ENCODE results near the gene DNM1.

The DNM1 gene

GRCh38 chr9:128206484-128206883, 3.3 kb downstream of the DNM1 start:
- no peak for DNase-seq

DNA sequence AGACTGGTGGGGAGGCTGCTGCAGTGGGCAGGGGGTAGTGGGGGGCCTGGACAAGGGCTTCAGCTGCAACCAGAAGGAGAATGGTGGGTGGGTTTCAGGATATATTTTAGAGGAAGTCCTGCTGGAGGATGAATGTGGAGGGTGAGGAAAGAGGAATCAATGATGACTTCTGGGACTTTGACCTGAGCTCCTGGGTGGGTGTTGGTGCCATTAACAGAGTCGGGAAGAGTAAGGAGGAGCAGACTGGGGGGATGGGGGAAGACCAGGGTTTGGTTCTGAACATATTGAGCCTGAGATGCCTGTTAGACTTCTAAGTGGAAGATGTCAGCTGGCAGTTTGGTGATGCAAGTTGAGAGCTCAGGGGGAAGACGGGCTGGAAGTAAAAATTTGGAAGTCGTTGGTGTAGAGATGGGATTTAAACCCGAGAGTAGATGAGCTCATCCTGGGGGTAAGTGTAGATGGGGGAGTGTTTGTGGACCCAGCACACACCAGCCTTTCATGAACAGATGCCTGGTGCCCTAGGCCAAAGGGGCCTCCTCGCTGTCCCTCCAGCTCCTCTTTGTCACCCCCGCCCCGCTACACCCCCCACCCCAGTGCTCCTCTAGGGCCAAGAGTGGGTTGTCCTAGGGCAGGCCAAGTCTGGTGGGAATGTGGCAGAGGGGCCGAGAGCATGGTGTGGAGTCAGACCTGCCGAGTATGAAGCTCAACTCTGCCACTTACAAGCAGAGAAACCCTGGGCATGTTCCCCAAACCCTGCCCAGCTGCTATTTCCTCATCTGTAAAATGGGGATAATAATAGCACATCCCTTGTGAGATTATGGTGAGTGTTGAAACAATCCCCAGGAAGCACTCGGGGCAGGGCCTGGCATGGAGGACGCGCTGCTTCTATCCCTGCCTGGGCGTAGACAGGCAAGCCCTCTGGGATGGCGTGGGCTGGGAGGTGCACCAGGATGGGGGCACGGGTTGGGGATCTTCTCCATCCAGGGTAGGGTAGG, 4.0 kb downstream of the DNM1 start:
- no peak for DNase-seq

GRCh38 chr9:128208386-128208785, 5.2 kb downstream of the DNM1 start:
- DNase-seq = no peak

DNA sequence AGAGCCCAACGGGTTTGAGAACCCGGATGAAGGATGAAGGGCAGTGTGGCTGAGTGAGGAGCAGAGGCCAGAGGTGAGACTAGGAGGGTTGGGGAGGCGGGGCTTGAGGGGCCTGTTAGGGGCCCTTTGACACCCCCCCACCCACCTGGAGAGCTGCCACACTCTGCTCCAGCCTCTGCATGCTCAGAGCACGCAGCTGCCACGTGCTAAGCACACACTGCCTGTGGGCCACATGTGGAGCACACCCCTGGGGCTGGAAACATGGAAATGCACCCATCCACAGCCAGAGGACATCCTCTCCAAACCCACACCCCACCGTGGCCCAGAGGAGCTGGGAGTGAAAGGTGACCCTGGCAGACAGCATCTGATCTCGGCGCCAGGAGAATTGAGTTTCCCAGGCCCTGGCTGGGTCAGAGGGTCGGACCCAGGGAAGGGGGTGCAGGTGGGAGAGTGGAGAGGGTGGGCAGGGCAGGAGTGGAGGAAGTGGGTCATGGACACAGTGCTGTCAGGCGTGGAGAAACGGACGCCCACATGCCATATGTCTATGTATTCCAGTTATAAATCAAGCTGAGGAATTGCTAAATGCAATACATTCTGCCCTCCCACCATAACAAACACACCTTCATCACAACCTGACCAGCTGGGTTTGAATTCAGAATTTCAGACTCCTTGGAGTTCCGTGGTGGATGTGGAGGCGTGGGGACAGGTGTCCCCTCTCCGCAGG, 5.9 kb downstream of the DNM1 start:
- no peak for DNase-seq

DNA sequence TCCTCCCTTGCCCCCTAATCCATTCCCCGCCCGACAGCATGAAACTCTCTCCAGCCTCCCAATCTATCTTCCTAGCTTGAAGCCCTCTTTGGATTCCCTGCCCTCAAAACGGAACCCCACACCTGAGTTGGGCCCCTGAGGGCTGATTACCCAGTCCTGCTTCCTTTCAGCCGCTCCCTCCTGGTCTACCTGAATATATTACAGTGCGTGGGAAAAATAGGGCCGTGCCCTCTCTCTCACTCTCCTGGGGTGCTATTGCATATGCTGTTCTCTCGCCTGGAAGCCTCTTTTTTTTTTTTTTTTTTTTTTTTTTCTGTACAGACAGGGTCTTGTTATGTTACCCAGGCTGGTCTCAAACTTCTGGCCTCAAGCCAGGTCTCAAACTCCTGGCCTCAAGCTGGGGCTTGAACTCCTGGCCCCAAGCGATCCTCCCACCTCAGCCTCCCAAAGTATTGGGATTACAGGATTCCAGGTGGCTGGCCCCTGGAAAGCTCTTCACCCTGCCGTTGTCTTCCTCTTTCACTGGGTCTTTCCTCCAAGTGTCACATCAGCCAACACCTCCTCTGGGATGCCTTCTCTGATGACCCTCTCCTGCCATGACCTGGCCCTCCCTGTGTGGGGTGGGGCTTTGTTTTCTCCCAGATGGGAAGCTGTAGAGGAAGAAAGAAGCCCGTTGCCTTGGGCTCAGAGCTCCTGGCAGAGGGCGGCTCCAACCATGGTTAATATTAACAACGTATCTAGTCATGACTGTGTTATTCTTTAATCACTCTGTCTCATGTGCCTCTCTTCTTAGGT, 8.2 kb downstream of the DNM1 start:
- no peak for DNase-seq

DNA sequence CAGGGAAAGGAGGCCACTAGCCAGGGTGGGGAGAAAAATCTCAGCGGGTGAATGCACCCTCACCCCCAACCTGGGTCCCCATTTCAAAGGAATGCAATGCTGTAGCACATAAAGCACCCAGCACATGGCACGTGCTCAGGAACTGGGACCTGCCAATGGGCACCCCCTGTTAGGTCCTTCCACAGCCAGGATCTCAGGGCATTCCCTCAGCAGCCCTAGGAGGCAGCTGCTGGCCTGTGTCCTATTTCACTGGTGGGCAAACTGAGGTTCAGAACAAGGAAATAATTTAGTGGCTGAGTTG, 8.8 kb downstream of the DNM1 start:
- DNase-seq = no peak

- no peak for DNase-seq
Measured at GRCh38 chr9:128213746-128214497, 10.7 kb downstream of the DNM1 start.

DNA sequence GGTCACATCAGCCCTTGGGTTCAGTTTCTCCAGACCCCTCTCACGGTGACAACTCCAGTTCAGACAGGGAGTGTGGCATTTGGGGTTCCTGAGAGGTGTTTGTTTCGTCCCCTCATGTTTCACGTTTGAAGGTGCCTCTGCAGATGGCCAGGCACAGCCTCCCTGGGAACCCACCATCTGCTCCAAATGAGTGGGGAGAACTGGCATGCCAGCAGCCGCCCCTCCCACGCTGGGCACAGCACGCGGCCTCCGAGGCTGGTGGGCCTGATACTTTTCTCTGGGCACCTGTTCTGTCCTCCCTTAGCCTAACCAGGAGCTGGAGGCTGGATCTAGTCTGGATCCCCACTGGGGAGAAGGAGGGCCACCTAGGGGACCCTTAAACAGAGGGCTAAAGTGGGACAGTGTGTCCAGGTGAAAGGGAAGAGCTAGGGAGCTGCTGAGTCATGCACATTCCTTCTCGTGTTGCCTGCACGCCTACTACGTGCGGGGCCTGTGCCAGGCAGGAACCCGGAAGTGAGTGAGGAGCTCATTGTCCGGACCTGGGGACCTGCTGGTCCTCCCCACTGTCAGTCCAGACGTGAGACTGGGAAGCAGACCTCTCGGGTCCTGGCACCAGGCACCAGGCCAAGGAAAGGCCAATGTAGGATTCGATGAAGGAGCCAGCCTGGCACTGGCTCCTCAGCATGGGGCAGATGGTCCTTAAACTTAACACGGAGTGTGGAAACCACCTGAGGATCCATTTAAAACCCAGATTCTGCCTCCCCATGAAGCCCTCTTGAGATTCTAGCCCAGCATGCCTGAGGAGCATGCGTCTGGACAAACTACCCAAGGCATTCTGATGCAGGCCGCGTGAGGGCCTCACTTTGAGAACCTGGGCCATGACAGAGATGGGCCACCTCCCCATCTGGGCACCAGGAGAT, 11.7 kb downstream of the DNM1 start:
- no peak for DNase-seq

DNA sequence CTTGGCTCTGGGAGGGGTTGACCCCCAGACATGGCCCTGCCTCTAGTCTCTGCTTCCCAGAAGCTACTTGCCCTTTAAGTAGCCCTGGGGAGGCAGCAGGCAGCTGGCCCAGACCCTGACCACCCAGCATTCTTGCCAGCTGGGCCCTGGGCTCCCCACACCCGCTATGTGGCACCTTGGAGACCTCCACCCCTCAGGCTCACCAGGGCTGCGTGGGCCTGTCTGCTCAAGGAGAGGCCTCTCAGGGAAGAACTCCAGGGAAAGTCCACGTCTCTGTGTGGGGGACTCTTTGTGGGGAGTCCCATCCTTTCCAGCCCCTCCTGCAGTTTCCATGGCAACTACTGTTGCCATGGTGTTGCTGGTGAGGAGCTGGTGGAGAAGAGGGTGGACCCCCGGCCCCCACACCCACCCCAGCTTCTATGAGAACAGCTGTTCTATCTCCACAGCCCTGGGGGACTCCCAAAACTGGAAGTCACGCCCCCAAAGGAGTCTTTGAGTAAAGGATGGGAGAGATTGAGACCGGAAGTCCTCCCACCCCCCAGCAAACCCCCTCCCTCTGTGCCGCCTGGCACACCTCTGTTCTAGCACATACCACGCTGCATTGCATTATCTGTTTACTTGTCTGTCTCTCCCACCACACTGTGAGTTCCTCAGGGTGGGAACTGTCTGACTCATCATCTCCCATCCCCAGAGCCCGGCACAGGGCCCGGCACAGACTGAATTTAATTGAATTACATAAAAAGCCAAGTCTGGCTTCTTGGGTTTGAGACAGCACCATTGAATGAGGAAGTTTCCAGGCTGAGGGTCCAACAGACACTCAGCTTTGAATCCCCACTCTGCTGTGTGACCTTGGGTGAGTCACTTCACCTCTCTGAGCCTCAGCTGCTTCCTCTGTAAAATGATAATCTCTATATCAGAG, 12.6 kb downstream of the DNM1 start:
- no peak for DNase-seq

- DNase-seq = no peak
Measured at GRCh38 chr9:128216781-128217553, 13.8 kb downstream of the DNM1 start.

- no peak for DNase-seq
Measured at GRCh38 chr9:128218172-128218517, 15.0 kb downstream of the DNM1 start.

GRCh38 chr9:128218518-128219389, 15.6 kb downstream of the DNM1 start:
- peak; percentile 91 for DNase-seq

- no peak for DNase-seq
Measured at GRCh38 chr9:128219831-128220230, 16.7 kb downstream of the DNM1 start.

DNA sequence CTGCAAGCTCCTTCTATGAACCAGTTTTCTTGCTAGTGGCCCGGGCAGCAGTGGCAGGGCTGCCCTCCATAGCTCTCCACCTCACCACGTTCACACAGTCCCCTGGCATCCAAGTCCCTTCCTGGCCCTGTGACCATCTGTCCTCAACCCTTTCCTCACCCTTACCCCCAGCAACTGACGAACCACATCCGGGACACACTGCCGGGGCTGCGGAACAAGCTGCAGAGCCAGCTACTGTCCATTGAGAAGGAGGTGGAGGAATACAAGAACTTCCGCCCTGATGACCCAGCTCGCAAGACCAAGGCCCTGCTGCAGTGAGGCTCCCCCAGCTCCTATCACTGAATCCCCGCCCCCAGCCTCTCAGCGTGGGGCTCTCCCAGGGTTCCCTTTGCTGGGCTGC, 18.8 kb downstream of the DNM1 start:
- no peak for DNase-seq

DNA sequence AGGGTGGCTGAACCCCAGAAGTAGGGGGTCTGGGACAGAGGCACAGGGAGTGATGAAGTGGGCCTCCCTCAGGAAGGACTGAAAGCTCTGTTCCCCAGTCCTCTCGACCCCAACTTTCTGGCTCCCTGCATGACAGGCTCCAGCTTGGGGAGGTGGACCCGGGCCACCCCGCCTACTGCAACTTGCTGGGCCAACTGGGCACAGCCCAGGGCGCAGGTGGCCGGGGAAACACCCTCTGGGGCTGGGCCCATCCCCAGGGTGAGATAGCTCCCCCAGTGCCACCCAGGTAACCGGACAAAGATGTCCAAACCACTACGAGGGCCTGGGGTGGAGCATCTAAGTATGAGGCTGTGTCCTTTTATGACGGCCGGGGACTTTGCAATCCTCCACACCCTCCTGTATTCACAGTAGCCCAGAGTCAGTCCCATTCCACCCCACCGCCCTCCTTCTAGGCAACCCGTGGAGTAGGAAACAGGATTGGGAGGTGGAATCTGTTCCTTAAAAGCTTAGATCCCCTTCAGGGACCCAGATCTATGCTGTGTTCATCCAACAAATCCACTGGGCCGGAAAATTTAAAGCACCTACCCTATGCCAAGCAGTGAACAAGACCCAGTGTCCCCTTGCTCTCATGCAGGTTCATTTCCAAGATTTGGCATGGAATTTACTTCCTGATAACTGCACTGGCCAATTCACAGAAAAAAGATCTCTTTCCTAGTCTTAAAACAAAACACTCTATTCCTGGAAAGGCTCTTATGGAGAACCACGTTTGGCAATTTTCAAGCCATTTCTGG, 19.9 kb downstream of the DNM1 start:
- no peak for DNase-seq

DNA sequence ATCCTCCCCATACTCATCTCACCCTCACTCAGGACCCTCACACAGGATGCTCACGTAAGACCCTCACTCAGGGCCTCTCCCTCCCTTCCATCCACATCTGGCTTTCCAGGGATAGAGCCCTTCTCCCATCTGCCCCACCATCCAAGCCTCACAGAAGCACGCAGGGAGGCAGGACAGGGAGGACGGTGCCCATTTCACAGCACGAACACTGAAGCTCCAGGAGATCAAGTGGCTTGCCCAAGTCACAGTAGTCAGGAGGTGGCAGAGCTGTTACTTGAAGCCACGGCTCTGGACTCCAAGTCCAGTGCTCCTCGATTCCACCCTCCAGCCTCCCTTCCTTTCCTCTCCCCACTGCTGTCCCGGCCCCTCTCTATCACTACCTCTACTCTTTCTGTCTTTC, 21.7 kb downstream of the DNM1 start:
- DNase-seq = no peak

GRCh38 chr9:128225770-128226411, 22.7 kb downstream of the DNM1 start:
- no peak for DNase-seq
